Astrocyte (in vitro differentiated cells and primary cell): ENCODE measurements around the gene RCN2.

Experiments
- CTCF ChIP-seq: IDR thresholded peaks from 2 replicates; pipeline ENCODE4 v1.5.1; 2011; ENCODE audit warnings: low read depth, mild to moderate bottlenecking, inconsistent platforms, low read length, moderate library complexity; ENCODE audit not compliant: insufficient read depth
- EZH2 ChIP-seq: IDR thresholded peaks from 2 replicates; pipeline ENCODE4 v1.6.1; 2012; ENCODE audit warnings: mild to moderate bottlenecking, low read length, inconsistent platforms; ENCODE audit not compliant: insufficient read depth

DNA sequence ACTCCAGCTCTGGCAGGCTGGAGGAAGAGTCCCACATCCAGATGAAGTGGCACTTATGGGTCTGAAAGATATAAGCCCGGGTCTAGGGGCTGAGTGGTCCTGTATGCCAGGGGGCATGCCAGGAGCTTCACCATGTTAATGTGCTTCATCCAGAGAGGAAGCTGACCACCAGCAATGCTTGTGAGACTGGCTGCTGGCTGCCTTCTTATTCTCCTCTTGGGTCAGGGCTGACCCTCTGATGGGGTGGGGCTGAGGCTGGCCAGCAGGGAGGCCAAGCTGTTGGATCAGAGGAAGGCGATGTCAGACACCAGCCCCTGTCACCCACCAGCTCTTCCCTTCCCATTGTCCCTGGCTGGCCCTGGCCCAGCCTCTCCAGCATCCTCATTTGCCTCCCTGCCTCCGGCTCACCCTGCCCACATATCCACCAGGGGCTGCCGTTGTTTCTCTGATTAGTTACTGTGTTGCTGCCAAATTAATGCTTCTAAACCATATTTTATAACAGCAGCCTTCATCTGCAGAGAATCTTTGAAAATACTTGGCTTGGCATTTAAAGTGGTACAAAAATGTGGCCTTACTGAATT lies 43.0 kb downstream of the RCN2 start:
- TF ChIP-seq CTCF (no peak), EZH2 (no peak)
